ENCODE measurements around the gene DRC3. TPM values are rescaled to one million over a fixed set of nuclear protein-coding genes. Genes with fewer than 3 reads are reported as not detected.

Gene DRC3
- 1 to 10 TPM in 2 of 4 donors, under 1 TPM in 2; 0.71 to 4.2 (median 1.4) TPM for total RNA-seq

DNA sequence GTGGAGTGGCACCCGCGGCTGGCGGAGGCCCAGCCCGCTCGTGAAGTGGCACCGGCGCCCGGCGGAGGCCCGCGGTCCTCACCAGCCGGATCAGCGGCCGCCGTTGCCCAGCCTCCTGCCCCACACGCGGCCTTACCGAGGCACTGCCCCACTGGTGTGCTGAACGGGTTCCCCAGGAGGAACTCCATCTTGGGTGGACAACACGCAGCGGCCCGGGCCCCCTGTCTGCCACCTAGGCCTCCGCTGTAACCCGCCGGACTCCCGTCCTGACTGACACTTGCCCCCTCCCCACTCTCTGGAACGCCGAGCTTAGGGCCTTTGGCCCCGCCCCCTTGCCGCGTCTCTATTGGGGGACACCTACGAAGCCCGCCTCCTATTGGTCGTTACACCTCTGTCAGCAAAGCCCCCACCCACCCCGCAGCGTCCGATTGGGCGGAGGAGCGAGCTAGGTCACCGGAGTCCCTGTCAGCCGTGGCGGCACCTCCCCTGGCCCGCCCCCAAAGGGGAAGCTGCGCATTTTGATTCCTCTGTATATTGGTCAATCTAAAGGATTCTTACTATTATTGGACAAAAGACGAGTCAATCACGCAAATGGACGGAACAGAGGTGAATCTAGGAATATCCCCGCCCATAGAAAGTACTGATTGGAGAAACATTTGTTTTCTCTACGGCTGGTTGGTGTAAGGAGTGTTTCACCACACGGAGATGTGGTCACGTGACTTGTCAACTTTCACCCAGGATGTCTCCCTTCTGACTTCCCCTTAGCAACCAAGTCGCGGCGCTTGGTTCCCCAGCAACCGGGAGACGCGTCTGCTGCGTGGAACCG is at the start of gene DRC3, which contains the start of gene TOM1L2:
Gene DRC3 (plus strand): TSS at position 737 of the 826 bp plus-strand sequence. CDS start 4,737 bp downstream, outside the sequence.
Gene TOM1L2 (minus strand): TSS at position 275 of the 826 bp plus-strand sequence. CDS start 87 bp downstream, at position 188.
- Histone ChIP-seq H3K27me3 (no peaks in the 10 kb centered on the region), H3K36me3 (no peaks in the 10 kb centered on the region), H3K9me3 (no peaks in the 10 kb centered on the region), H3K27ac (replicated peaks in 1 of 4) (peak within 1 kb of the TSS; percentile 86 to 96 (median 93)), H3K4me1 (peaks cover 26 to 51% (median 43%) of the 10 kb centered on the region in 4 donors), H3K4me3 (peak within 1 kb of the TSS; percentile 79 to 95 (median 92))
- TF ChIP-seq EP300 (IDR thresholded peaks at IDR 0.05) (no peak), POLR2AphosphoS5 (IDR thresholded peaks at IDR 0.05) (peak; percentile 86 to 94), POLR2A (IDR thresholded peaks at IDR 0.05; ENCODE audit: low read depth) (peak; percentile 57)
- TF ChIP-seq, protein P1, sequence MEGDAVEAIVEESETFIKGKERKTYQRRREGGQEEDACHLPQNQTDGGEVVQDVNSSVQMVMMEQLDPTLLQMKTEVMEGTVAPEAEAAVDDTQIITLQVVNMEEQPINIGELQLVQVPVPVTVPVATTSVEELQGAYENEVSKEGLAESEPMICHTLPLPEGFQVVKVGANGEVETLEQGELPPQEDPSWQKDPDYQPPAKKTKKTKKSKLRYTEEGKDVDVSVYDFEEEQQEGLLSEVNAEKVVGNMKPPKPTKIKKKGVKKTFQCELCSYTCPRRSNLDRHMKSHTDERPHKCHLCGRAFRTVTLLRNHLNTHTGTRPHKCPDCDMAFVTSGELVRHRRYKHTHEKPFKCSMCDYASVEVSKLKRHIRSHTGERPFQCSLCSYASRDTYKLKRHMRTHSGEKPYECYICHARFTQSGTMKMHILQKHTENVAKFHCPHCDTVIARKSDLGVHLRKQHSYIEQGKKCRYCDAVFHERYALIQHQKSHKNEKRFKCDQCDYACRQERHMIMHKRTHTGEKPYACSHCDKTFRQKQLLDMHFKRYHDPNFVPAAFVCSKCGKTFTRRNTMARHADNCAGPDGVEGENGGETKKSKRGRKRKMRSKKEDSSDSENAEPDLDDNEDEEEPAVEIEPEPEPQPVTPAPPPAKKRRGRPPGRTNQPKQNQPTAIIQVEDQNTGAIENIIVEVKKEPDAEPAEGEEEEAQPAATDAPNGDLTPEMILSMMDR (IDR thresholded peaks at IDR 0.05) = no peak
- 1% methylated on average over 24 of the region's 59 CpGs for WGBS
- intact Hi-C loops (cut with DNase I) = loop anchor here (10.0 kb wide), 2 partner anchors 48 to 88 kb away; no protein-coding TSS in a partner anchor
- peak; percentile 100 for DNase-seq (ENCODE audit: extremely low spot score)

DNA sequence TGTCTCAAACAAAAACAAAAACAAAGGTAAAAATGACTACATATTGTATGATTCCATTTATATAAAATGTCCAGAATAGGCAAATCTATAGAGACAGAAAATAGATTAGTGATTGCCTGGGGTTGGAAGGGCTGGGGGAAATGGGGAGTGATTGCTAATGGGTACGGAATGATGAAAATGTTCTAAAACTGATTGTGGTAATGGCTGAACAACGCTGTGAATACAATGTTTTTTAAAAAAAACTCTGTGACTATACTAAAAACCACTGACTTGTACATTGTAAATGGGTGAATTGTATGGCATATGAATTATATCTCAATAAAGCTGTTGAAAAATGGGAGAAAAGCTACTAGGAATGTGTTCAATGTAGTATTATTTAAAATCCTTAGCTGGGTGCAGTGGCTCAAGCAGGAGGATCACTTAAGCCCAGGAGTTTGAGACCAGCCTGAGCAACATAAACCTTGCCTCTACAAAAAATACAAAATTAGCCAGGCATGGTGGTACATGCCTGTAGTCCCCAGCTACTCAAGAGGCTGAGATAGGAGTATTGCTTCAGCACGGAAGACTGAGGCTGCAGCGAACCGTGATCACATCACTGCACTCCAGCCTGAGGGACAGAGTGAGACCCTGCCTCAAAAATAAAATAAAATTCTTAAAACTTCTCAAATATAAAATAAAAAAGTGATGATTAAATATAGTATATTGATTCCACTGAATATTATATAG is 48.4 kb upstream of the DRC3 start:
- H3K9me3 ChIP-seq = no peaks in the 10 kb centered on the region
- peaks cover 0 to 4% (median 0%) of the 10 kb centered on the region in 4 donors for H3K36me3 ChIP-seq
- H3K4me1 ChIP-seq = peaks cover 67 to 70% (median 69%) of the 10 kb centered on the region in 4 donors
- no peak overlapping the region for H3K4me3 ChIP-seq
- H3K27ac ChIP-seq (replicated peaks in 1 of 4) = no peak overlapping the region
- TF ChIP-seq, protein P1 (IDR thresholded peaks at IDR 0.05) = no peak
- TF ChIP-seq POLR2A (IDR thresholded peaks at IDR 0.05; ENCODE audit: low read depth) = no peak
- no peak for TF ChIP-seq EP300 (IDR thresholded peaks at IDR 0.05)
- no peak for TF ChIP-seq POLR2AphosphoS5 (IDR thresholded peaks at IDR 0.05)
- H3K27me3 ChIP-seq = no peaks in the 10 kb centered on the region
- no peak for DNase-seq (ENCODE audit: extremely low spot score)
- intact Hi-C loops (cut with DNase I) = loop anchor here (5.0 to 10.0 kb wide), 4 partner anchors 51 to 112 kb away; partner anchors contain the start of genes ATPAF2, DRC3, GID4 and TOM1L2
- 94% methylated on average over 5 of the region's 5 CpGs for WGBS

DNA sequence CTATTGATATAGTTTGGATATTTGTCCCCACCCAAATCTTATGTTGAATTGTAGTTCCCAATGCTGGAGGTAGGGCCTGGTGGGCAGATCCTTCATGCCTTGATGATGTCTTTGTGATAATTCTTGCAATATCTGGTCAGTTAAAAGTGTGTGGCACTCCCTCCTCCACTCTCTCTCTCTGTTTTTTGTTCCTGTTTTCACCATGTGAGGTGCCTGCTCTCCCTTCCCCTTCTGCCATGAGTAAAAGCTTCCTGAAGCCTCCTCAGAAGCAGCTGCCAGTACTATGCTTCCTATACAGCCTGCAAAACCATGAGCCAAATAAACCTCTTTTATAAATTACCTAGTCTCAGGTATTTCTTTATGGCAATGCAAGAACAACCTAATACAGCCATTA is 47.8 kb upstream of the DRC3 start:
- no peak for DNase-seq (ENCODE audit: extremely low spot score)
- Histone ChIP-seq H3K9me3 (no peaks in the 10 kb centered on the region), H3K36me3 (peaks cover 0 to 4% (median 0%) of the 10 kb centered on the region in 4 donors), H3K27ac (replicated peaks in 1 of 4) (no peak overlapping the region), H3K4me1 (peaks cover 63 to 71% (median 67%) of the 10 kb centered on the region in 4 donors), H3K27me3 (no peaks in the 10 kb centered on the region), H3K4me3 (no peak overlapping the region)
- intact Hi-C loops (cut with DNase I) = loop anchor here (5.0 to 10.0 kb wide), 4 partner anchors 50 to 113 kb away; partner anchors contain the start of genes ATPAF2, DRC3, GID4 and TOM1L2
- TF ChIP-seq, protein P1 (IDR thresholded peaks at IDR 0.05) = no peak
- no peak for TF ChIP-seq POLR2A (IDR thresholded peaks at IDR 0.05; ENCODE audit: low read depth)
- no peak for TF ChIP-seq EP300 (IDR thresholded peaks at IDR 0.05)
- TF ChIP-seq POLR2AphosphoS5 (IDR thresholded peaks at IDR 0.05) = no peak

DNA sequence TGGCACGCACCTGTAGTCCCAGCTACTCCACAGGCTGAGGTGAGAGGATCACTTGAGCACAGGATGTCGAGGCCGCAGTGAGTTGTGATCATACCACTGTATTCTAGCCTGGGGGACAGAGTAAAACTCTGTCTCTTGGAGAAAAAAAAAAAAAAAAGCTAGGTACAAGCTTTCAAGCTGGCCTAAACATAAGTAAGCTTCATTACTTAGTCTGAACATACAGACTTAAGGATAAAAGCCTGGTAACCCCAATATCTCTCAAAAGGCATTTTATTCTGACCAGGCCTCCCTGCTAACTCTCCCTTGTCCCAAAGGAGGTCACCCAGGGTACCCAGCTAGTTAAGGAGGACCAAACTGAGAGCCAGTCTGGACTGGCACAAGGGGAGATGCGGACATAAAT is 46.6 kb upstream of the DRC3 start:
- Histone ChIP-seq H3K9me3 (no peaks in the 10 kb centered on the region), H3K27me3 (no peaks in the 10 kb centered on the region), H3K4me1 (peaks cover 58 to 68% (median 59%) of the 10 kb centered on the region in 4 donors), H3K27ac (replicated peaks in 1 of 4) (no peak overlapping the region), H3K36me3 (peaks cover 0 to 4% (median 0%) of the 10 kb centered on the region in 4 donors), H3K4me3 (no peak overlapping the region)
- no peak for DNase-seq (ENCODE audit: extremely low spot score)
- 67% methylated on average over 4 of the region's 4 CpGs for WGBS
- TF ChIP-seq, protein P1 (IDR thresholded peaks at IDR 0.05) = no peak
- TF ChIP-seq POLR2A (IDR thresholded peaks at IDR 0.05; ENCODE audit: low read depth) (no peak), POLR2AphosphoS5 (IDR thresholded peaks at IDR 0.05) (no peak), EP300 (IDR thresholded peaks at IDR 0.05) (no peak)
- intact Hi-C loops (cut with DNase I) = loop anchor here (10.0 kb wide), 2 partner anchors 49 to 109 kb away; partner anchors contain the start of genes ATPAF2, DRC3, GID4 and TOM1L2

Measured in esophagus muscularis mucosa (tissue), 4 donors.